Activated T-cell treated with anti-CD3 and anti-CD28 coated beads, Interleukin-2, amount 50 U/mL, for 1 hour (primary cell): ENCODE results near the gene FUT7.
"Not testable (repeated sequence)": the region's sequence is repeated elsewhere in the genome, so short reads cannot be mapped to it uniquely, and the experiment has no call there.

Source experiments
- DNase-seq: peaks from one replicate; pipeline ENCODE4 v3.0.0-alpha.2; 2020

FUT7 gene

GRCh38 chr9:137065336-137065967 lies 33.6 kb upstream of the FUT7 start:
- no peak for DNase-seq

- DNase-seq, result no peak
Observed at GRCh38 chr9:137064880-137065164, 32.9 kb upstream of the FUT7 start.

- DNase-seq, result peak; percentile 73
Observed at GRCh38 chr9:137064027-137064879, 32.4 kb upstream of the FUT7 start.

DNA sequence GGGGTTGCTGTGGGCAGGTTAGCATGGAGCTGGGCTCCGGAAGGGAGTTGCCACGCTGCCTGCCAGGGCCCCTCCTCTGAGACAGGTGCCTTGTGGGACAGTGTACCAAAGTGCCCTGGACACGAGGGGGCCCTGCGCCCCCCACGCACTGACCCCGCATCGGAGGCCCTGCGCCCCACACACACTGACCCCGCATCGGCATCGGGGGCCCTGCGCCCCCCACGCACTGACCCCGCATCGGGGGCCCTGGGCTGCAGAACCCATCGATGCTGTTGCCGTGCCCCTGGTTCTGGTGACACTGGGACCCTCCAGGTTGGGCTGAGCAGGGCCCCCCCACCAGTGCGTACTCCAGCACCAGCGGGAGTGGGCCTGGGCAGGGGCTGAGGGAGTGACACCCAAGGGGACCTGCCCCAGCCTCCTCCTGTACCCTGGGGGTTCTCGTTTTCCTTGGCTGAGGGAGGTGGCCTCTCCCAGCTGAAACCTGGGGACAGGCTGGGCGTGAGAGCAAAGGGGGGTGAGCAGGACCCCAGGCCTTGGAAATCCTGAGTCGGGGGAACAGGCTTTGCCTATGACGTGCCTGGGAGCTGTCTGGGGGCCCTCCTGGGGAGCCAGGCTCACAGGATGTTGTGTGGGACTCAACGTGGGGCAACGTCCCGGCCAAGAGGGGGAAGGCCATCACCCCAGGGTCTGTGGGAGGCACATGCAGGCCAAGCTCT lies 31.6 kb upstream of the FUT7 start:
- DNase-seq, result no peak

DNA sequence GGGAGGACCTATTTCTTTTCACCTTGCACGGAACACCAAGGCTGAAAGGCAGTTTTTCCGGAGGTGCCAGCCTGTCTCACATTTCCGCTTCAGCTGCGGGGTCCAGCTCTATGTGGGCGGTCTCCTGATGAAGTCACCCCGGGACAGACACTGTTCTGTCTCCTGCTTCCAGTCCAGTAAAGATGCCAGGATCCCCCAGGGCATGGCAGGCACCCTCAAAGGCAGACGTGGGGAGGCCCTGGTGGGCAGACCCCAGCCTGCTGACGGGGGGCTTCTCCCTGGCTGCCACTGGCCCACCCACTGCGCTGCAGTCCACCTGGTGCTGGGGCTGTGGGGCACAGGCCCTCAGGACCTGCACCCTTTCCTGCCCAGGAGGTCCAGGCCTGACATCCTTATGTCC lies 30.9 kb upstream of the FUT7 start:
- DNase-seq, result not testable (repeated sequence)

- no peak for DNase-seq
Observed at GRCh38 chr9:137062384-137062783, 30.5 kb upstream of the FUT7 start.

DNA sequence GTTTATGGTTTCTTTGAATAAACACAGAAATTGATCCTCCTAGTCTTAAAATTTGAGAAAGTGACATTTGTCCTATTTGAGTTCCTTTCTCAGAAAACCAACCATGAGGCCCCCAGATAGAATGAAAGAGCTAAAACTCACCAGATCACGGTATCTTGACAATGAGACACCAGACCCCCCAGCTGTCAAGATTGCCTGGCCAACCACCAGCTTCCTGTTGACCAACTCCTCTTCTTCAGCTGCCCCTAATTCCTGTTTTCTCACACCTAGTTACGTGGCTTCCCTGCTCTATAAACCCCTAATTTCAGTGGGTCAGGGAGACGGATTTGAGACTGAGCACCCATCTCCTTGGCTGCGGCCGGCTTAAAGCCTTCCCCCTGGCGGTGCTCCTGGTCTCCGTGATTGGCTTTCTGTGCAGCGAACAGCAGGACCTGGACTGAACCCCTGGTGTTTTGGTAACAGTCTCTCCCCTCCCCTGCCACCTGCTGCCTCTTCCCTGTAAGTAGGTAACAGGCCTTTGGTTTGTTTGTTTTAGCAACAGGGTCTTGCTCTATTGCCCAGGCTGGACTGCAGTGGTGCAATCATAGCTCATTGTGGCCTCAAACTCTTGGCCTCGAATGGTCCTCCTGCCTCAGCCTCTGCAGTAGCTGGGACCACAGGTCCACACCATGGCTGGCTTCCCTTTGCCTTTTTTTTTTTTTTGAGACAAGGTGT lies 26.8 kb upstream of the FUT7 start:
- no peak for DNase-seq

DNA sequence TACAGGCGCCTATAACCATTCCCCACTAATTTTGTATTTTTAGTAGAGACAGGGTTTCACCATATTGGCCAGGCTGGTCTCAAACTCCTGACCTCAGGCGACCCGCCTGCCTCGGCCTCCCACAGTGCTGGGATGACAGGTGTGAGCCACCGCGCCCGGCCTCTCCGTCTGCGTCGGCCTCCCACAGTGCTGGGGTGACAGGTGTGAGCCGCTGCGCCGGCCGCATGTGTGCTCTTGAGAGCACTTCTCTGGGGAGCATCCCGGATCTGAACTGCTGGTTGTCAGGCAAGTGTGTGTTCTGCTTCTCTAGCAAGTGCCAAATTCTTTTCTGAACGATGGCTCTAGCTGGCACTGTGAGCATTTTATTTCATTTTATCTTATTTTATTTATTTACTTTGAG lies 25.7 kb upstream of the FUT7 start:
- no peak for DNase-seq

GRCh38 chr9:137056739-137057415 lies 25.0 kb upstream of the FUT7 start:
- no peak for DNase-seq

DNA sequence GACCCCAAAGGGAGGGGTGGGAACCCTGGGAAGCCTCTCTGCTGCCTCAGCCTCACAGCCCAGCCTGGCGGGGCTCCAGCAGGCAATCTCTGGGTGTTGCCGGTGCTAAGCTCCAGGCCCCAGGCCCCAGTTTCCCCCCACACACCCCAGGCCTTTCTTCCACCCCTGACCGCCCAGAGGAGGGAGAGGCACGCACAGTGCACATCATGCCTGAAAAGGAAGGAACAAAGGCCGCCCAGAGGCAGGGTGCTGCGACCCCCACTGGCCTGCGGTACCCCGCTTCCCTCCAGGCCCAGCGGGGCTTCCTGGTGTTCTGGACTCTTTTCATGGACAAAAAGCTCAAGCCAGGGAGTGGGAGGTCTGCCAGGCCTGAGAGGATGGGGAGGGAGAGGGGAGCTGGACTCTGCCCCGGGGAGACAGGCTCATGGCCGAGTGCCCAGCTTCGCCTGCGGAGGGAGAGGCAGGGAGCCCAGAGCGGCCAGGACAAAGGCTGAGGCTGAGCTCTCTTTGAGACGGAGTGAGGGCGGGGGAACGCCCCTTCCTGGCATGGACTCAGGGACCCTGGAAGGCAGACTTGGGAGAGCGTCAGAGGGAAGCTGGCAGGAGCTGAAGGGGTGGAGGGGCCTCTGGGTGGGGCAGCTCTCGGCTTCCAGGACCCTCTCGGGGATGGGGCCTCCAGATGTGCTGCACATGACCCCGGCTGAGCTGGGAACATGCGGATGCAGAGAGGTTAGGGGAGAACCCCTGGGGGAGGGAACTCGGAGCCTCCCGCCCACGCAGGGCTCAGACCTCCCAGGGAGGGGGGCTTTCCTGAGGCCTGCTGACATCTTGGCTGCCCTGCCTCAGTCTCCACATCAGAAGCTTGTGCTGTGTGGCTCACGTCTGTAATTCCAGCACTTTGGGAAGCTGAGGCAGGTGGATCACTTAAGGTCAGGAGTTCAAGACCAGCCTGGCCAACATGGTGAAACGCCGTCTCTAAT lies 23.8 kb upstream of the FUT7 start:
- no peak for DNase-seq

DNA sequence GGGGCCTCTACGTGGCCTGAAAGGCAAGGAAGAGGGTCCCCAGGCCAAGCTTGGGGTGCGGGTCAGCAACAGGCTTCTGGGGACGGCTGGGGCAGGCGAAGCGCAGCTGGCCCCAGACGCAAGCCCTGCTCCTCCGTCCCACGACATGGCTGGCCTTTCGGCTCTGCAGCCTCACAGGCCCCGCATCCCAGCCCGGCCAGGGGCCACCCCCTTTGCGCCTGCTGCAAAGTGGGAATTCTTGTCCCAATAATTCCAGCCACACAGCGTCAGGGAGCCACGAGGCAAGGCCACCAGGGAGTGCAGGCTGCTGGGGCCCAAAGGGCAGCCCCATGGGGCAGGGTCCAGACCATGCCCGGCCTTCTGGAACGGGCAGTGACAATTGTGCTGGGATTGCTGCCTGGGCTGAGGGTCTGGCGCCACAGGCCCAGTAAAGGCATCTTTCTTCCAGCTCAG lies 23.1 kb upstream of the FUT7 start:
- DNase-seq, result no peak

DNA sequence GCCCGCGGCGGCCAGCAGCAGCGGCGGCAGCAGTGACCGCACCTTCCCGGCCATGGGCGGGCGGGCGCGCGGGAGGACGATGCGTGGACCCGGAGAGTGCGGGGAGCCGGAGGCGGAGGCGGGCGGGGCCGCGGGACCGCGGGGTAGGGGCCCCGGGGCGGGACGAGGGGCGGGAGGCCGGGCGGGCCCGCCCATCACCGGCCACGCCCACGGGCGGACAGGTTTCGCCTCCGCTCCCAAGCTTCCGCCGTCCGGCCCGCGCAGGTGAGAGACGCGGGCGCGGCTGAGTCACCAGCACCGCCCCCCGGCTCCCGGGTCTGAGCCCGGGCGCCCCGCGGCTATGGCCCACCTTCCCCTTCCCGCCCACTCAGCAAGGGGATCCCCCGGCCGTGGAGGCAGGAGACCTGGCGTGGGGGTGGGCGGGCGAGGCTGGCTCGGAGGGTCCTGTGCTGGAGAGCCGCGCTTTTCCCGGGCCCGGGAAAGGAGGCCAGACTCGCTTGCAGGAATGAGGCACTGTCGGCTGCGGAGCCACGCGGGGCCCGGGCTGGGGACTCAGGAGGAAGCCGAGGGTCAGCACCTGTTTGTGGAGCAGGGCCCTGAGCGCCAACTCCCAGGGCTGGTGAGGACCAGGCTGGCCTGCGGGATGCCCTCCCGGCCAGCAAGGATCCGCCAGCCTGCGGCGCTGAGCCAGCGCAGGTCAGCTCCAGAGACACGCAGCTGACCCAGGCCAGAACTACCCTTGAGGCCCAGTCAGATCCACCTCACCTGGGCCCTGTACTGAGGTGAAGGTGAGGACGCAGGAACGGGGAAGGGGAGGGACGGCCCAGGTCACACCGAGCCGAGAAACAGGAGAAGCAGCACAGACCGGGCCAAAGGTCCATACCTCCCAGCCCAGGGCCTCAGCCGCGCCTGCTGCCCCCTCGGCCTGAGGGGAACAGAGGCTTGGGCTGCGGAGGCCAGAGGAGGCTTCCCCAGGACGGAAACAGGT lies 22.4 kb upstream of the FUT7 start, which contains the start of gene ENTPD2:
Gene ENTPD2 (minus strand): TSS at position 118 of the 988 bp plus-strand sequence. CDS start 64 bp downstream, at position 54.
- DNase-seq, result peak; percentile 62

- DNase-seq, result no peak
Observed at GRCh38 chr9:137052998-137053943, 21.4 kb upstream of the FUT7 start.

DNA sequence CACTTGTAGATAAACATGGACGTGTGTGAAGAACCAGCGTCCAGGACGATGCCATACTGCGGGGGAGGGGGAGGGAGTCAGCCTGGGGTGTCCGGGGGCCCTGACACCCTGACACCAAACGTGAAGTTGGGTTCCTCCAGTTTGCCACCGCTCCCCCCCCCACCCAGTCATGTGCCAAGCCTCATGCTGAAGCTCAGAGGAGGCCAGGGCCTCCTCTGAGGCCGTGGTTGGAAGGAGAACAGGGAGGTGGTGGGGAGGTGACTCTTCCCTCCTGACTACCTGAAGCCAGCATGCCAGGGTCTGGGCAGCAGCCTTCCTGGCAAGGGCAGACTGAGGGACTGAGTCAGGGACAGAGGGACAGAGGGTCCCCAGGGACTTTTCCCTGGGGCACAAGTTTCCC lies 20.4 kb upstream of the FUT7 start:
- no peak for DNase-seq

- no peak for DNase-seq
Observed at GRCh38 chr9:137051145-137051724, 19.3 kb upstream of the FUT7 start.

DNA sequence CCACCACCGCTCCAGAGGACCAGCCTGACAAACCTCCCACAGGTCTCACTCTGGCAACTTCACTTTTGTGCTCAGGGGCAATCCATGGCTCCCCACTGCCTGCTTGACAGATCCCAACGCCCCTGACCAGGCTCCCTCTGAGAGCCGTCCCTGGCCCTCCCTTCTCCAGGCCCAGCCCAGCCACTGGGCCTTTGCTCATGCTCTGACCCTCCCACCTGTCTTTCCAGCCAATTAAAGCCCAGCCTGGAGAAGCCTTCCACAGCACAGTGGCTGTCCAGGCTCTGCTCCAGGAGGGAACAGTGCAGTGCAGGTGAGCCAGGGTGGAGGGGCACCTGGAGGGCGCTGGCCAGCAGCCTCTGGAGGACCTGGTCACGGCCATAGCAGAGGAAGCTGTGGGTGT lies 18.7 kb upstream of the FUT7 start:
- DNase-seq, result no peak

DNA sequence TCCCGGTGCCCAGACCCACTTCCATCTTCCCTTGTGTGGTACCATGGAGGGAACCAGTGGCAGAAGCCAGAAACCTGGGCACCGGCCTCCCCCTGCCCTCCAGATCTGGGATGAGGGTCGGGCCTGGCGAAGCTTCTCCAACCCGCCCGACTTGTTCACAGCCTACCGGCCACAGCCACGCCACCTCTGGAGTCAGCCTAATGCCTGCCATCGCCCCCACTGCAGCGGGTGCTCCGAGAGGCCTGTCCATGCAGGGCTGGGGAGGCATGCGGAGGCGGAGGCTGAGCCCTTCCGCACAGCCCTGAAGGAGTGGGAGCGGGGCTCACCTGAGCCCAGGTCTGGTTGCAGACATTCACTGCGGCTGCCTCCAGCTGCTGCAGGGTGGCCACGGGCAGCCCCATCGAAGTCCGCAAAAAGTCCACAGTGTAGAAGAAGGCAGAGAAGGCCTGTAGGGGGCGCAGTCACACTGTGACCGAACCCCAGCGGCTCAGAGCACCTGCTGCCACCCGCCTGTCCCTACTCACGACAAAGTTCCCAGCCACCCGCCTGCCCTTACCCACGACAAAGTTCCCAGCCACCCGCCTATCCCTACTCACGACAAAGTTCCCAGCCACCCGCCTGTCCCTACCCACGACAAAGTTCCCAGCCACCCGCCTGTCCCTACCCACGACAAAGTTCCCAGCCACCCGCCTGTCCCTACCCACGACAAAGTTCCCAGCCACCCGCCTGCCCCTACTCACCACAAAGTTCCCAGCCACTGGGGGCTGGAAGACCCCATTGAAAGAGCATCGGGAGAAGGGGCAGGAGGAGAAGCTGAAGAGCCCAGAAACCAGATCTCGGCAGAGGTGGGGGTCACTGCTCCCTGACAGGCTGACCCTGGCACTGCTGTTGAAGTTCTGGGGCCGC lies 17.9 kb upstream of the FUT7 start:
- DNase-seq, result peak; percentile 57
